Fibroblast of pulmonary artery (primary cell): ENCODE results near the gene NUP210.

Experiments
- DNase-seq: peaks from one replicate; pipeline ENCODE4 v3.0.0-alpha.2; 2010; ENCODE audit warnings: low read depth
- H3K4me3 ChIP-seq: replicated peaks from 2 replicates; pipeline ENCODE4 v1.5.1; 2011; ENCODE audit warnings: low read depth, mild to moderate bottlenecking, control low read depth, low read length, moderate library complexity
- CTCF ChIP-seq: IDR thresholded peaks from 2 replicates; pipeline ENCODE4 v1.5.1; 2011; ENCODE audit warnings: mild to moderate bottlenecking, control low read depth, low read length, inconsistent platforms; ENCODE audit errors: missing control alignments

Gene NUP210

GRCh38 chr3:13333236-13333897 is 86.8 kb downstream of the NUP210 start:
- no peak overlapping the region for H3K4me3 ChIP-seq
- TF ChIP-seq CTCF: no peak
- no peak for DNase-seq

GRCh38 chr3:13332740-13333139 is 87.4 kb downstream of the NUP210 start:
- TF ChIP-seq CTCF: no peak
- H3K4me3 ChIP-seq: no peak overlapping the region
- no peak for DNase-seq

- no peak overlapping the region for H3K4me3 ChIP-seq
- no peak for DNase-seq
- TF ChIP-seq CTCF: no peak
These were observed 88.0 kb downstream of the NUP210 start for GRCh38 chr3:13332158-13332557.

GRCh38 chr3:13329746-13330145 is 90.4 kb downstream of the NUP210 start:
- H3K4me3 ChIP-seq: no peak overlapping the region
- DNase-seq: no peak
- TF ChIP-seq CTCF: no peak

- no peak for TF ChIP-seq CTCF
- no peak overlapping the region for H3K4me3 ChIP-seq
- no peak for DNase-seq
These were observed 94.2 kb downstream of the NUP210 start for GRCh38 chr3:13325892-13326443.

GRCh38 chr3:13324835-13325501 is 95.2 kb downstream of the NUP210 start:
- no peak for DNase-seq
- no peak for TF ChIP-seq CTCF
- no peak overlapping the region for H3K4me3 ChIP-seq
